Bronchial epithelial cell (primary cell): ENCODE data around the gene INSRR. TPM values are rescaled to one million over a fixed set of nuclear protein-coding genes. Genes with fewer than 3 reads are reported as not detected.

Experiments
- DNase-seq: peaks from one replicate; pipeline ENCODE4 v3.0.0-alpha.2; 2010; ENCODE audit warnings: low read depth
- FAIRE-seq: peaks from 2 replicates; lab custom pipeline; 2011; peaks lifted over from hg19 to GRCh38; lab: Jason Lieb, UNC
- H3K27me3 ChIP-seq: 2 replicates; pipeline ENCODE4 v1.5.1; 2011; ENCODE audit warnings: low read length; ENCODE audit not compliant: control insufficient read depth, insufficient read depth
- H3K36me3 ChIP-seq: 2 replicates; pipeline ENCODE4 v1.5.1; 2011; ENCODE audit warnings: low read length; ENCODE audit not compliant: control insufficient read depth, insufficient read depth
- H3K4me3 ChIP-seq: 2 replicates; pipeline ENCODE4 v1.5.1; 2011; ENCODE audit warnings: mild to moderate bottlenecking, low read depth, low read length, control low read depth
- CTCF ChIP-seq: IDR thresholded peaks from 2 replicates; pipeline ENCODE4 v1.5.1; 2011; ENCODE audit warnings: mild to moderate bottlenecking, moderate library complexity, low read length, control low read depth, inconsistent platforms; ENCODE audit not compliant: insufficient read depth, severe bottlenecking
- total RNA-seq: library from RNA; depleted of rRNA; stranded (reverse); fragments of >200 nt; gene quantifications from 2 replicates; pipeline ENCODE4 v1.2.1, GENCODE V29; 2014

Gene INSRR
- total RNA-seq, 1 donor from 2014 or later, result not detected

GRCh38 chr1:156899956-156900718 is 41.2 kb upstream of the INSRR start:
- Histone ChIP-seq H3K36me3 (no peaks in the 10 kb centered on the region), H3K27me3 (no peaks in the 10 kb centered on the region), H3K4me3 (no peak overlapping the region)
- FAIRE-seq, result no peak
- no peak for TF ChIP-seq CTCF
- no peak for DNase-seq

- Histone ChIP-seq H3K27me3 (no peaks in the 10 kb centered on the region), H3K36me3 (no peaks in the 10 kb centered on the region), H3K4me3 (no peak overlapping the region)
- TF ChIP-seq CTCF, result no peak
- DNase-seq, result no peak
- FAIRE-seq, result no peak
Observed at GRCh38 chr1:156898971-156899664, 40.2 kb upstream of the INSRR start.

GRCh38 chr1:156898161-156898566 is 39.2 kb upstream of the INSRR start:
- no peak for FAIRE-seq
- Histone ChIP-seq H3K27me3 (no peaks in the 10 kb centered on the region), H3K36me3 (no peaks in the 10 kb centered on the region), H3K4me3 (no peak overlapping the region)
- TF ChIP-seq CTCF, result no peak
- DNase-seq, result peak; percentile 78

- no peak overlapping the region for H3K4me3 ChIP-seq
- no peaks in the 10 kb centered on the region for H3K27me3 ChIP-seq
- no peaks in the 10 kb centered on the region for H3K36me3 ChIP-seq
- no peak for TF ChIP-seq CTCF
- FAIRE-seq (no peak), DNase-seq (peak; percentile 54)
Observed at GRCh38 chr1:156897078-156897825, 38.3 kb upstream of the INSRR start.

- no peak for FAIRE-seq
- H3K4me3 ChIP-seq, result no peak overlapping the region
- DNase-seq, result peak; percentile 93
Observed at GRCh38 chr1:156896490-156897033, 37.6 kb upstream of the INSRR start.

More at GRCh38 chr1:156896490-156897033, 37.6 kb upstream of the INSRR start:
- no peak for TF ChIP-seq CTCF
- no peaks in the 10 kb centered on the region for H3K27me3 ChIP-seq
- H3K36me3 ChIP-seq, result no peaks in the 10 kb centered on the region
